PC-9 (cell line): ENCODE results near the gene BICC1. TPM values are rescaled to one million over a fixed set of nuclear protein-coding genes. Genes with fewer than 3 reads are reported as not detected.

Experiments used
- BruUV-seq: library from RNA; stranded (reverse); fragments of 400-500 nt; replicated peaks from 2 replicates; lab custom pipeline; 2021; lab: Mats Ljungman, UMichigan
- CTCF ChIA-PET: fragments of 300-600 bp; sonication (Branson Sonifier 250); formaldehyde crosslinking; loops from one replicate; lab custom pipeline; 2022; ENCODE audit warnings: antibody characterized with exemption; lab: Charles Lee
- POLR2A ChIA-PET: fragments of 300-600 bp; sonication (Branson Sonifier 250); formaldehyde crosslinking; loops from one replicate; lab custom pipeline; 2022; ENCODE audit warnings: antibody characterized with exemption; ENCODE audit not compliant: unreplicated experiment; lab: Charles Lee
- DNase-seq, 2 experiments: peaks; one replicate each; pipeline versions ENCODE4 v3.0.0 to v3.0.0-alpha.2; 2015 to 2022; ENCODE audit warnings: mixed read lengths in 1 of 2
- H2AFZ ChIP-seq: fragments of 200-600 bp; sonication (generic); 2 replicates; pipeline ENCODE4 v1.8.1; 2017; ENCODE audit warnings: antibody characterized with exemption
- H3F3A ChIP-seq: fragments of 200-600 bp; sonication (generic); 2 replicates; pipeline ENCODE4 v1.8.1; 2017; ENCODE audit warnings: antibody characterized with exemption, mild to moderate bottlenecking, low read depth; ENCODE audit not compliant: insufficient read depth
- H3K27ac ChIP-seq: fragments of 200-600 bp; sonication (generic); 2 replicates; pipeline ENCODE4 v1.6.1; 2016; ENCODE audit warnings: mixed run types
- H3K27me3 ChIP-seq: fragments of 200-600 bp; sonication (generic); 2 replicates; pipeline ENCODE4 v1.6.1; 2016; ENCODE audit warnings: low read depth, mixed run types; ENCODE audit not compliant: insufficient read depth
- H3K36me3 ChIP-seq: fragments of 200-600 bp; sonication (generic); 2 replicates; pipeline ENCODE4 v1.6.1; 2016; ENCODE audit warnings: low read depth, mixed run types
- H3K4me1 ChIP-seq: fragments of 200-600 bp; sonication (generic); replicated peaks from 2 replicates; pipeline ENCODE4 v1.6.1; 2016; ENCODE audit warnings: mixed run types; ENCODE audit not compliant: insufficient read depth
- H3K4me2 ChIP-seq: fragments of 200-600 bp; sonication (generic); 2 replicates; pipeline ENCODE4 v1.6.1; 2017; ENCODE audit warnings: mixed run types
- H3K4me3 ChIP-seq: fragments of 200-600 bp; sonication (generic); 2 replicates; pipeline ENCODE4 v1.6.1; 2016; ENCODE audit warnings: mixed run types
- H3K79me2 ChIP-seq: fragments of 200-600 bp; sonication (generic); 2 replicates; pipeline ENCODE4 v1.6.1; 2017; ENCODE audit warnings: low read depth, mixed run types
- H3K9me2 ChIP-seq: fragments of 200-600 bp; sonication (generic); 2 replicates; pipeline ENCODE4 v1.8.1; 2017; ENCODE audit warnings: mild to moderate bottlenecking; ENCODE audit not compliant: insufficient read depth
- H3K9me3 ChIP-seq: fragments of 200-600 bp; sonication (generic); 2 replicates; pipeline ENCODE4 v1.8.1; 2016; ENCODE audit warnings: low read depth; ENCODE audit not compliant: insufficient read depth
- H4K20me1 ChIP-seq: fragments of 200-600 bp; sonication (generic); 2 replicates; pipeline ENCODE4 v1.8.1; 2017; ENCODE audit not compliant: insufficient read depth
- CTCF ChIP-seq: fragments of 200-600 bp; sonication (generic); conservative IDR thresholded peaks from 2 replicates; pipeline ENCODE4 v1.6.1; 2017; ENCODE audit warnings: mixed run types, antibody characterized with exemption, mild to moderate bottlenecking, moderate library complexity
- EZH2 ChIP-seq: fragments of 200-600 bp; sonication (generic); IDR thresholded peaks from 2 replicates; pipeline ENCODE4 v1.8.0; 2017; ENCODE audit warnings: antibody characterized with exemption, low read depth
- intact Hi-C: fragments of 100-400 bp; cut with micrococcal nuclease; formaldehyde crosslinking; loops from one replicate; pipeline ENCODE4 v1.10.0; 2022; ENCODE audit not compliant: unreplicated experiment
- total RNA-seq: library from RNA; stranded (reverse); gene quantifications from 2 replicates; pipeline ENCODE4 v1.2.3, GENCODE V29; 2021

The BICC1 gene
- total RNA-seq, 1 experiment from 2014 or later: not detected

- Histone ChIP-seq H3K79me2 (no peaks in the 10 kb centered on the region), H3K4me3 (no peak overlapping the region), H3F3A (no peaks in the 10 kb centered on the region), H3K9me2 (no peaks in the 10 kb centered on the region), H3K4me2 (no peak overlapping the region), H3K9me3 (no peaks in the 10 kb centered on the region), H4K20me1 (no peaks in the 10 kb centered on the region), H3K27me3 (no peaks in the 10 kb centered on the region), H2AFZ (no peak overlapping the region), H3K27ac (no peak overlapping the region), H3K36me3 (no peaks in the 10 kb centered on the region), H3K4me1 (no peaks in the 10 kb centered on the region)
- intact Hi-C loops: no loop called here
- no TSS peak for BruUV-seq
- ChIA-PET POLR2A (no interaction called here), CTCF (no interaction called here)
- DNase-seq: no peak
- TF ChIP-seq EZH2 (no peak), CTCF (no peak)
Observed at GRCh38 chr10:58565271-58565670, 52.6 kb downstream of the BICC1 start.

GRCh38 chr10:58567652-58568051, 55.0 kb downstream of the BICC1 start:
- H3K9me3 ChIP-seq: no peaks in the 10 kb centered on the region
- TF ChIP-seq EZH2 (no peak), CTCF (no peak)

GRCh38 chr10:58568428-58568935, 55.8 kb downstream of the BICC1 start:
- Histone ChIP-seq H3K27ac (no peak overlapping the region), H3K4me2 (no peak overlapping the region), H3K79me2 (no peaks in the 10 kb centered on the region), H2AFZ (no peak overlapping the region), H3K36me3 (no peaks in the 10 kb centered on the region), H3F3A (no peaks in the 10 kb centered on the region), H3K9me3 (no peaks in the 10 kb centered on the region), H3K4me1 (no peaks in the 10 kb centered on the region), H4K20me1 (no peaks in the 10 kb centered on the region), H3K9me2 (no peaks in the 10 kb centered on the region), H3K27me3 (no peaks in the 10 kb centered on the region), H3K4me3 (no peak overlapping the region)
- BruUV-seq: no TSS peak
- DNase-seq: no peak
- ChIA-PET POLR2A (no interaction called here), CTCF (no interaction called here)
- no peak for TF ChIP-seq EZH2
- no peak for TF ChIP-seq CTCF
- intact Hi-C loops: no loop called here

More at GRCh38 chr10:58567652-58568051, 55.0 kb downstream of the BICC1 start:
- ChIA-PET POLR2A (no interaction called here), CTCF (no interaction called here)
- no peak overlapping the region for H3K27ac ChIP-seq
- H3K79me2 ChIP-seq: no peaks in the 10 kb centered on the region
- H3K4me1 ChIP-seq: no peaks in the 10 kb centered on the region
- H3K4me2 ChIP-seq: no peak overlapping the region
- no peaks in the 10 kb centered on the region for H3K36me3 ChIP-seq
- no peaks in the 10 kb centered on the region for H3K27me3 ChIP-seq
- no peaks in the 10 kb centered on the region for H3K9me2 ChIP-seq
- no TSS peak for BruUV-seq
- H3K4me3 ChIP-seq: no peak overlapping the region
- DNase-seq: no peak
- no peak overlapping the region for H2AFZ ChIP-seq
- intact Hi-C loops: no loop called here
- H3F3A ChIP-seq: no peaks in the 10 kb centered on the region
- no peaks in the 10 kb centered on the region for H4K20me1 ChIP-seq
